Psoas muscle (tissue), 8 donors: ENCODE results near the gene PRKCI. TPM values are rescaled to one million over a fixed set of nuclear protein-coding genes. Genes with fewer than 3 reads are reported as not detected.
A peak's percentile ranks its signal among the peaks of the same experiment; 100 is the strongest.

Experiments used
- ATAC-seq, 4 donors: fragments of 200-7000 bp; cut with Tn5 transposase; one replicate each; pipeline ENCODE4 v1.9.1; 2020; ENCODE audit warnings: moderate library complexity in 3 of 4, mild to moderate bottlenecking in 2 of 4
- DNase-seq, 2 donors: peaks; one replicate each; pipeline ENCODE4 v3.0.0-alpha.2; 2020
- H3K27ac ChIP-seq: fragments of 200-600 bp; one replicate; pipeline ENCODE4 v1.8.0; 2022
- H3K27me3 ChIP-seq, 3 donors: fragments of 200-600 bp in 1 of 3; one replicate each; pipeline versions ENCODE4 v1.6.1 to v1.8.0; 2013 to 2022; ENCODE audit warnings: low read length in 2 of 3, mild to moderate bottlenecking in 2 of 3, moderate library complexity in 1 of 3; ENCODE audit not compliant: insufficient read depth in 3 of 3
- H3K36me3 ChIP-seq, 2 donors: fragments of 200-600 bp in 1 of 2; one replicate each; pipeline versions ENCODE4 v1.6.1 to v1.8.0; 2013 to 2022; ENCODE audit warnings: low read depth in 1 of 2, mild to moderate bottlenecking in 1 of 2, moderate library complexity in 1 of 2; ENCODE audit not compliant: insufficient read depth in 1 of 2
- H3K4me1 ChIP-seq: fragments of 200-600 bp; one replicate; pipeline ENCODE4 v1.8.0; 2022
- H3K4me3 ChIP-seq: fragments of 200-600 bp; one replicate; pipeline ENCODE4 v1.8.0; 2022; ENCODE audit warnings: mild to moderate bottlenecking
- H3K9me3 ChIP-seq: fragments of 200-600 bp; one replicate; pipeline ENCODE4 v1.8.0; 2022
- CTCF ChIP-seq: fragments of 200-600 bp; IDR thresholded peaks from one replicate; pipeline ENCODE4 v1.8.0; 2022; ENCODE audit warnings: antibody characterized with exemption
- WGBS, 3 donors: extraction: QIAGEN DNeasy Blood & Tissue Kit; methylation state at CpG; one replicate each; pipeline versions ENCODE4 v1.1.6 to v1.1.7; 2013; 5-methylcytosine and 5-hydroxymethylcytosine counted together
- intact Hi-C, 2 donors: fragments of 100-400 bp; cut with DNase I; formaldehyde crosslinking; loops; one replicate each; pipeline versions ENCODE4 v1.11.0 to v1.14.2; 2022
- polyA plus RNA-seq, 3 donors: library from polyadenylated mRNA; stranded (reverse); fragments of 200-250 nt; gene quantifications; one replicate each; pipeline ENCODE4 v1.2.3, GENCODE V29; 2013
- total RNA-seq, 4 donors: library from RNA; stranded (reverse); fragmentation: NEBNext Ultra II Directional in 2 of 4; extraction: Animal tissue kit (Norgen Biotek cat#: 25700) in 2 of 4; gene quantifications; one replicate each; pipeline versions ENCODE4 v1.2.1 to v1.2.4, GENCODE V29; 2021 to 2023
- donor health status: healthy with polysubstance abuse.
- donor health status: DM: no; HTN: no; CAD: no; lungs with moderate emphysema.
- donor health status: Bipolar disorder and iron deficiency.
- donor health status: healthy.
- donor health status: DM: yes; HTN: yes; CAD: no.
- donor health status: DM: no; HTN: no; CAD: no.
- donor health status: DM: no; HTN: no; CAD: no.
- donor health status: DM: yes; HTN: yes; CAD: no.

PRKCI gene
- total and polyA plus RNA-seq, 7 donors, result 7.3 to 19.8 (median 14.2) TPM

GRCh38 chr3:170220871-170221270 is 1.4 kb upstream of the PRKCI start:
- Histone ChIP-seq H3K9me3 (no peaks in the 10 kb centered on the region), H3K27me3 (no peaks in the 10 kb centered on the region), H3K4me1 (peaks cover 4% of the 10 kb centered on the region), H3K36me3 (no peaks in the 10 kb centered on the region), H3K4me3 (no peak overlapping the region), H3K27ac (no peak overlapping the region)
- 91 to 98% (median 93%) methylated on average over 4 of the region's 4 CpGs for WGBS, 3 donors
- no peak for DNase-seq
- no peak for TF ChIP-seq CTCF
- intact Hi-C loops, result loop anchor here (5.0 kb wide), 2 partner anchors 39 to 136 kb away; partner anchors contain the start of genes SKIL (in 2 of the 2) and PHC3 (in 1 of the 2)
- no peak for ATAC-seq

- Histone ChIP-seq H3K4me1 (peaks cover 5% of the 10 kb centered on the region), H3K27me3 (no peaks in the 10 kb centered on the region), H3K9me3 (no peaks in the 10 kb centered on the region), H3K27ac (peak overlapping the region; percentile 87), H3K4me3 (peak overlapping the region; percentile 86), H3K36me3 (no peaks in the 10 kb centered on the region)
- peak; percentile 46 to 58 (median 54) for ATAC-seq
- WGBS, 3 donors, result 1 to 3% (median 1%) methylated on average over 29 to 42 of the region's 42 CpGs
- TF ChIP-seq CTCF, result no peak
- intact Hi-C loops, result loop anchor here (2.0 to 5.0 kb wide), 3 partner anchors 40 to 134 kb away; partner anchors contain the start of genes SKIL (in 2 of the 2) and PHC3 (in 1 of the 2)
- no peak for DNase-seq
Measured at GRCh38 chr3:170222647-170223541, 670 bp downstream of the PRKCI start.

GRCh38 chr3:170225166-170225565 is 2.9 kb downstream of the PRKCI start:
- no peak overlapping the region for H3K27ac ChIP-seq
- 93 to 95% (median 94%) methylated on average over 1 of the region's 1 CpG for WGBS, 3 donors
- H3K36me3 ChIP-seq, result no peaks in the 10 kb centered on the region
- intact Hi-C loops, result no loop called here
- TF ChIP-seq CTCF, result no peak
- DNase-seq (no peak), ATAC-seq (no peak)
- H3K27me3 ChIP-seq, result no peaks in the 10 kb centered on the region
- H3K9me3 ChIP-seq, result no peaks in the 10 kb centered on the region
- no peak overlapping the region for H3K4me3 ChIP-seq
- H3K4me1 ChIP-seq, result peaks cover 10% of the 10 kb centered on the region

- Histone ChIP-seq H3K27me3 (no peaks in the 10 kb centered on the region), H3K27ac (no peak overlapping the region), H3K36me3 (no peaks in the 10 kb centered on the region), H3K4me3 (no peak overlapping the region), H3K9me3 (no peaks in the 10 kb centered on the region), H3K4me1 (peaks cover 10% of the 10 kb centered on the region)
- no peak for ATAC-seq
- no peak for TF ChIP-seq CTCF
- intact Hi-C loops, result no loop called here
- DNase-seq, result no peak
- WGBS, 3 donors, result 69 to 84% (median 82%) methylated on average over 1 of the region's 1 CpG
Measured at GRCh38 chr3:170226426-170226960, 4.3 kb downstream of the PRKCI start.
